K562 (cell line): ENCODE data around the gene SLCO2B1. TPM values are rescaled to one million over a fixed set of nuclear protein-coding genes. Genes with fewer than 3 reads are reported as not detected.

ENCODE experiments used
- ATF3 ChIP-seq, 2 experiments: fragments of 450-650 bp in 1 of 2; sonication (generic) in 1 of 2; formaldehyde crosslinking in 1 of 2; IDR thresholded peaks in 1 of 2; conservative IDR thresholded peaks in 1 of 2; 2 replicates each; pipeline versions ENCODE4 v1.6.1 to v1.8.1; 2016 to 2023; ENCODE audit warnings: mild to moderate bottlenecking in 2 of 2, moderate library complexity in 2 of 2, inconsistent platforms in 1 of 2, missing genetic modification reagents in 1 of 2
- BHLHE40 ChIP-seq: IDR thresholded peaks from 2 replicates; pipeline ENCODE4 v1.6.1; 2011; ENCODE audit warnings: low read length, improper control_type of control experiment
- CBFA2T2 ChIP-seq: fragments of 450-650 bp; conservative IDR thresholded peaks from 2 replicates; pipeline ENCODE4 v1.6.1; 2017; ENCODE audit warnings: mild to moderate bottlenecking
- E2F3 ChIP-seq: fragments of 250-450 bp; sonication (Bioruptor Pico); IDR thresholded peaks from 2 replicates; pipeline ENCODE4 v1.4.0; 2020; ENCODE audit warnings: mild to moderate bottlenecking
- HMBOX1 ChIP-seq: sonication (generic); IDR thresholded peaks from 2 replicates; pipeline ENCODE4 v1.6.1; 2016
- HMGN3 ChIP-seq: IDR thresholded peaks from 2 replicates; pipeline ENCODE4 v1.6.1; 2011; ENCODE audit warnings: borderline replicate concordance, low read depth, mild to moderate bottlenecking, mixed read lengths, low read length; ENCODE audit not compliant: insufficient read length; ENCODE audit errors: extremely low read depth
- KLF10 ChIP-seq: fragments of 250-450 bp; sonication (Bioruptor Pico); IDR thresholded peaks from 2 replicates; pipeline ENCODE4 v1.6.1; 2021; ENCODE audit warnings: matching md5 sums
- MCM2 ChIP-seq: fragments of 450-650 bp; IDR thresholded peaks from 2 replicates; pipeline ENCODE4 v1.6.1; 2017; ENCODE audit warnings: low read depth, mild to moderate bottlenecking
- MED1 ChIP-seq: sonication (generic); formaldehyde crosslinking; IDR thresholded peaks from 2 replicates; pipeline ENCODE4 v1.8.1; 2023; ENCODE audit warnings: missing genetic modification reagents, borderline replicate concordance
- NKRF ChIP-seq: fragments of 450-650 bp; IDR thresholded peaks from 2 replicates; pipeline ENCODE4 v1.6.1; 2016; ENCODE audit warnings: borderline replicate concordance
- PHF20 ChIP-seq: fragments of 450-650 bp; IDR thresholded peaks from 2 replicates; pipeline ENCODE4 v1.6.1; 2018; ENCODE audit not compliant: partially characterized antibody
- PTTG1 ChIP-seq: fragments of 450-650 bp; IDR thresholded peaks from 2 replicates; pipeline ENCODE4 v1.6.1; 2016; ENCODE audit warnings: low read depth, mild to moderate bottlenecking, missing genetic modification characterization, missing compliant biosample characterization
- SIN3A ChIP-seq, 2 experiments: fragments of 150-350 bp in 1 of 2; IDR thresholded peaks; 2 replicates each; pipeline ENCODE4 v1.6.1; 2011 to 2016; ENCODE audit warnings: borderline replicate concordance in 2 of 2, low read depth in 2 of 2, low read length in 2 of 2, mild to moderate bottlenecking in 2 of 2, moderate library complexity in 2 of 2; ENCODE audit not compliant: control insufficient read depth in 1 of 2
- SMARCA4 ChIP-seq: fragments of 450-650 bp; IDR thresholded peaks from 2 replicates; pipeline ENCODE4 v1.6.1; 2016
- TAL1 ChIP-seq: fragments of 450-650 bp; IDR thresholded peaks from 2 replicates; pipeline ENCODE4 v1.6.1; 2016; ENCODE audit warnings: mild to moderate bottlenecking
- TOE1 ChIP-seq, 2 experiments: fragments of 450-650 bp in 1 of 2; sonication (generic) in 1 of 2; formaldehyde crosslinking in 1 of 2; IDR thresholded peaks; 2 replicates each; pipeline versions ENCODE4 v1.7.1 to v1.8.0; 2016 to 2022; ENCODE audit warnings: borderline replicate concordance in 2 of 2, mild to moderate bottlenecking in 2 of 2, antibody characterized with exemption in 1 of 2, inconsistent platforms in 1 of 2, low read depth in 1 of 2, missing genetic modification reagents in 1 of 2, moderate library complexity in 1 of 2
- ZBTB12 ChIP-seq: fragments of 250-450 bp; sonication (Bioruptor Pico); IDR thresholded peaks from 2 replicates; pipeline ENCODE4 v1.4.0; 2020
- ZFX ChIP-seq: sonication (generic); formaldehyde crosslinking; IDR thresholded peaks from 2 replicates; pipeline ENCODE4 v1.8.0; 2022; ENCODE audit warnings: mild to moderate bottlenecking, missing genetic modification reagents, moderate library complexity
- ZNF239 ChIP-seq: fragments of 250-450 bp; sonication (Bioruptor Pico); IDR thresholded peaks from 2 replicates; pipeline ENCODE4 v1.4.0; 2020; ENCODE audit warnings: mild to moderate bottlenecking
- ZNF311 ChIP-seq: fragments of 250-450 bp; sonication (Bioruptor Pico); IDR thresholded peaks from 2 replicates; pipeline ENCODE4 v1.4.0; 2020; ENCODE audit warnings: mild to moderate bottlenecking, moderate library complexity
- polyA plus RNA-seq, 8 experiments: library from polyadenylated mRNA; depleted of rRNA in 4 of 8; stranded (reverse) in 5 of 8; unstranded in 3 of 8; fragments of >200 nt; fragmentation: Nextera tagmentation in 2 of 8; fragmentation: Illumina TruSeq in 1 of 8; extraction: Ambion mirVana in 2 of 8; extraction: Trizol in 1 of 8; gene quantifications; 2 replicates each; pipeline versions ENCODE4 v1.2.1 to v1.2.3, GENCODE V29; 2011 to 2014; ENCODE audit warnings: inconsistent platforms in 1 of 8, missing spikeins in 1 of 8
- total RNA-seq, 7 experiments: library from RNA; depleted of rRNA in 6 of 7; stranded (reverse); fragments of >200 nt in 6 of 7; fragmentation: Illumina TruSeq in 2 of 7; extraction: Trizol in 2 of 7; gene quantifications; 2 replicates each; pipeline versions ENCODE4 v1.2.1 to v1.2.3, GENCODE V29; 2011 to 2021; ENCODE audit warnings: low replicate concordance in 1 of 7

Gene SLCO2B1
- total and polyA plus RNA-seq, 9 of the 15 experiments (the other 6 are each of a cell fraction or from before 2014, with no cell fraction given), result 0.70 to 14.7 (median 7.6) TPM

- TF ChIP-seq NKRF, result no peak
- TF ChIP-seq ATF3 (IDR thresholded peaks at IDR 0.05), result peak; percentile 97
- peak; percentile 81 for TF ChIP-seq ATF3 (CRISPR knock-in tag; conservative IDR thresholded peaks at IDR 0.05)
- TF ChIP-seq ZBTB12 (CRISPR knock-in tag), result no peak; the same call in 1 of the 2 replicates
- peak; percentile 49; the same call in 1 of the 2 replicates for TF ChIP-seq TOE1 (IDR thresholded peaks at IDR 0.05; ENCODE audit: borderline replicate concordance)
- TF ChIP-seq TOE1 (CRISPR knock-in tag; IDR thresholded peaks at IDR 0.05; ENCODE audit: borderline replicate concordance, low read depth), result no peak
- no peak for TF ChIP-seq SIN3A (IDR thresholded peaks at IDR 0.05; ENCODE audit: borderline replicate concordance in 2 of 2, control insufficient read depth in 1 of 2, low read depth in 2 of 2, low read length in 2 of 2)
- TF ChIP-seq CBFA2T2, result peak; percentile 88
- TF ChIP-seq ZNF311 (CRISPR knock-in tag), result no peak
- TF ChIP-seq KLF10, result no peak
- TF ChIP-seq BHLHE40, result peak; percentile 91
- peak; percentile 98 for TF ChIP-seq SMARCA4
- no peak for TF ChIP-seq PHF20
- peak; percentile 83 for TF ChIP-seq TAL1
- TF ChIP-seq ZNF239, result no peak
- no peak for TF ChIP-seq PTTG1 (tag)
- peak; percentile 75; the same call in 1 of the 2 replicates for TF ChIP-seq HMBOX1
- peak; percentile 20; the same call in 1 of the 2 replicates for TF ChIP-seq ZFX
- TF ChIP-seq MED1 (CRISPR knock-in tag), result no peak
- peak; percentile 37 for TF ChIP-seq HMGN3
- no peak for TF ChIP-seq E2F3 (CRISPR knock-in tag)
- TF ChIP-seq MCM2, result no peak
These were observed 47.4 kb upstream of the SLCO2B1 start (continued) for GRCh38 chr11:75103380-75104026.
